Activated T-helper 1 cell treated with anti-CD3 and anti-CD28 coated beads, Interleukin-12 subunit alpha, Interleukin-12 subunit beta, Interleukin-2, Interleukin-4 antibody, amounts not matched to agents 30 ng/mL and 10 ng/mL and 1 ng/mL, durations not matched to agents 14 hours and 24 hours and 36 hours (primary cell): ENCODE data around the gene ABL2. TPM values are rescaled to one million over a fixed set of nuclear protein-coding genes. Genes with fewer than 3 reads are reported as not detected.
"Not testable (repeated sequence)": the region's sequence is repeated elsewhere in the genome, so short reads cannot be mapped to it uniquely, and the experiment has no call there.

ENCODE experiments used
- DNase-seq: peaks from one replicate; pipeline ENCODE4 v3.0.0; 2021; ENCODE audit warnings: low spot score
- H3K27ac Mint-ChIP-seq: one replicate; pipeline ENCODE4 v1.8.0; 2021; ENCODE audit warnings: mild to moderate bottlenecking, mixed read lengths
- H3K27me3 Mint-ChIP-seq: one replicate; pipeline ENCODE4 v1.8.0; 2022; ENCODE audit warnings: mild to moderate bottlenecking, moderate library complexity, mixed read lengths; ENCODE audit not compliant: insufficient read depth
- H3K36me3 Mint-ChIP-seq: one replicate; pipeline ENCODE4 v1.8.0; 2021; ENCODE audit warnings: low read depth, mixed read lengths
- H3K4me1 Mint-ChIP-seq: one replicate; pipeline ENCODE4 v1.8.0; 2021; ENCODE audit warnings: low read depth, mixed read lengths
- H3K4me3 Mint-ChIP-seq: one replicate; pipeline ENCODE4 v1.8.0; 2021; ENCODE audit warnings: mild to moderate bottlenecking, moderate library complexity, mixed read lengths
- H3K9me3 Mint-ChIP-seq: one replicate; pipeline ENCODE4 v1.8.0; 2021; ENCODE audit warnings: mixed read lengths
- intact Hi-C: fragments of 100-400 bp; cut with micrococcal nuclease; formaldehyde crosslinking; loops from one replicate; pipeline ENCODE4 v1.15.1; 2024
- total RNA-seq: library from RNA; stranded (reverse); gene quantifications from 2 replicates; pipeline ENCODE4 v1.2.3, GENCODE V29; 2022

Gene ABL2
- total RNA-seq, 1 donor from 2014 or later = 9.5 TPM

DNA sequence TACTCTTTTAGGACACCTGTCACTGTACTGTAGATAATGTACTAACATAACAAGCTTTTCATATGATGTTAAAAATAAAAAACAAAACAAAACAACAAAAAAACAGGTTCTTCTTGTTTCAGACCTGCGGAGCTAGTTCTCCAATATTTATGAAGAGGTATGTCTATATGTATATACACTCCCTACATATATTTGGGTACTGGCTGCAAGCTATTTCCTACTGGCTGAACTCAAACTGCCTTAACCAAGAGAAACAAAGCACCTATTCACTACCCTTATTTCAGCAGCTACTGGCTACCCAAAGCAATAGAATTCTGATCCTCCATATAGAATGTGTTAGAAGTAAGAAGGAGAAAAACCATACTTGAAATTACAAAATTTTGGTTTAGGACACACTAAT lies 73.5 kb downstream of the ABL2 start:
- no peak for DNase-seq
- Mint-ChIP-seq H3K4me3 (no peak overlapping the region), H3K36me3 (peaks cover 2% of the 10 kb centered on the region), H3K9me3 (no peaks in the 10 kb centered on the region), H3K4me1 (peaks cover 8% of the 10 kb centered on the region), H3K27ac (no peak overlapping the region), H3K27me3 (no peaks in the 10 kb centered on the region)
- intact Hi-C loops = no loop called here

DNA sequence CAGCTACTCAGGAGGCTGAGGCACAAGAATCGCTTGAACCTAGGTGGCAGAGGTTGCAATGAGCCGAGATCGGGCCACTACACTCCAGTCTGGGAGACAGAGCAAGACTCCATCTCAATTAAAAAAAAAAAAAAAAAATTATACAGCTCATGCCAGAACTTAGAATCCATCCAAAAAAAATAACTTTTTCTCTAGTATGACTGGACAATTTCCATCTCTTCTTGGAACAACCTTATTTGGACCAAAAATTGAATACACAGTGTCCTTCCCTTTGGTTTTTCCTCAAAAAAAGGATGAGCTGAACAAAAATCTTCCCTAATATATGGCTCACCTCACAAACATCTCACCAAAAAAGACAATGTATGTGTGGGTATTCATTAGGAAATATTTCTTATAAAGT lies 73.9 kb downstream of the ABL2 start:
- no peak overlapping the region for H3K27ac Mint-ChIP-seq
- intact Hi-C loops = no loop called here
- H3K36me3 Mint-ChIP-seq = peaks cover 2% of the 10 kb centered on the region
- no peak overlapping the region for H3K4me3 Mint-ChIP-seq
- no peaks in the 10 kb centered on the region for H3K9me3 Mint-ChIP-seq
- H3K27me3 Mint-ChIP-seq = no peaks in the 10 kb centered on the region
- DNase-seq = no peak
- H3K4me1 Mint-ChIP-seq = peaks cover 8% of the 10 kb centered on the region

DNA sequence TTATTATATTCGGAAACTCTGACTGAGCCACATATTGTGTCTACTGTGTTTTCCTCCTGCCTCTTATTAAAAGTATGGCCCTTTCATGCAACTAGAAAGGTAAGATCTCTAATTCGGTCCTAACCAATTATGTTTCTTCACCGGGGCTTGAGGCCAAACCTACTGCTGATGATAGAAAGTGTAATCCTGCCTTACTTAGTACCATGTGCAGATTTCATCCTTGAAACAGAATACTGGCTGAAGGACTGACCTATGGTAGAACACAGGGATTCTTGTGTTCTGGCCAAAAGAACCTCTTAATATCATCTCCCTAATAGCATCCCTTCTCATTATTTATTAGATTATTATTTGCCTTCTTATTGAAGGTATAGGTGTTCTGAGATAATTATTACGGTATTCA lies 75.0 kb downstream of the ABL2 start:
- Mint-ChIP-seq H3K27me3 (no peaks in the 10 kb centered on the region), H3K4me1 (peaks cover 8% of the 10 kb centered on the region), H3K4me3 (no peak overlapping the region), H3K36me3 (peaks cover 6% of the 10 kb centered on the region), H3K27ac (no peak overlapping the region), H3K9me3 (no peaks in the 10 kb centered on the region)
- intact Hi-C loops = no loop called here
- DNase-seq = no peak

DNA sequence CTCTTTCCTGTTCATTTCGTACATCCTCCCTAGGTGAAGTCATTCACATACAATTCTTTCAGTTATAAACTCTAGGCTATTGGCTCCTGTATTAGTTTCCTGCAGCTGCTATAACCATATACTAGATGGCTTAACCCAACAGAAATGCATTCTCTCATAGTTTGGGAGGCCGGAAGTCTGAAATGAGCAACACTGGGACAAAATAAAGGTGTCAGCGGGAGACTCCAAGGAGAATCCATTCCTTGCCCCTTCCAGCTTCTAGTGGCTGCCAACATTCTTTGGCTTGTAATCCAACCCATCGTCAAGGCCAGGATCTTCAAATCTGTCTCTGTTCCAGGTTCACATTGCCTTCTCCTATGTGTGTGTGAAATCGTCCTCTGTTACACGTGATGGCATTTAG lies 76.3 kb downstream of the ABL2 start:
- peaks cover 8% of the 10 kb centered on the region for H3K4me1 Mint-ChIP-seq
- no peak overlapping the region for H3K4me3 Mint-ChIP-seq
- no peak for DNase-seq
- H3K27ac Mint-ChIP-seq = no peak overlapping the region
- no peaks in the 10 kb centered on the region for H3K27me3 Mint-ChIP-seq
- no peaks in the 10 kb centered on the region for H3K9me3 Mint-ChIP-seq
- H3K36me3 Mint-ChIP-seq = peaks cover 6% of the 10 kb centered on the region
- intact Hi-C loops = no loop called here

DNA sequence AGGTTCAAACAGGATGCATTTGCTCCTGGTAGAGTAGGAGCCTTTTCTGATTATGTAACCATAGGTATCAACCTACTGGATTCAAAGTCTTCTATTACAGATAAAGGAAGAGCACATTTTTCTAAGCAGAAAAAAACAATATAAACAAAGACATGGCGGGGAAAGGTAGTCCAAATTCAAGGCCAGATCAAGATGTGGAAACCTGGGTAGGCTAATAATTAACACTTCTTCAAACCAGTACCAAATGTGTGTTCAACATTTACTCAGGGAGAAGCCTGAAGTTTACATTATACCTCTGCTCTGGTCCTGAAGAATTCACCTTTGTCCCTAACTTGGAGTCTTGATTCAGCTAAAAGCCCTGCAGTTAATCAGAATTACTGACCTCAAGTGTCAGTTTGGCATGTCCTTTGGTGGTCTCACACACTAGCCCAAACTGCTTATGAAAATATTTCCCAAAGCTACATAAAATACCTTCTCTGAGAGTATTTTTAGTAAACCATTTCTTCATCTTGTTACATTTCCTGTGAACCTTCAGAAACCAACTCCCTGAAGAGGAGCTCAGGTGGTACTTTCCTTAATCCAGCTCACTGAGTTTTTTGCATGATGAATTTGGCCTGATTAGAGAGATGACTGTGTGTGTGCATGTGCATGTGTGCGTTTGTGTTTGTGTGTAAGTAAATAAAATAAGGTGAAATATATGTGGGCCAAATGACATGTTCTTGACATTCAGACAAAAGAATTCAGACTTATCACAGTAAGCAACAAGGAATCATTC lies 77.4 kb downstream of the ABL2 start:
- no peak for DNase-seq
- H3K36me3 Mint-ChIP-seq = peaks cover 6% of the 10 kb centered on the region

DNA sequence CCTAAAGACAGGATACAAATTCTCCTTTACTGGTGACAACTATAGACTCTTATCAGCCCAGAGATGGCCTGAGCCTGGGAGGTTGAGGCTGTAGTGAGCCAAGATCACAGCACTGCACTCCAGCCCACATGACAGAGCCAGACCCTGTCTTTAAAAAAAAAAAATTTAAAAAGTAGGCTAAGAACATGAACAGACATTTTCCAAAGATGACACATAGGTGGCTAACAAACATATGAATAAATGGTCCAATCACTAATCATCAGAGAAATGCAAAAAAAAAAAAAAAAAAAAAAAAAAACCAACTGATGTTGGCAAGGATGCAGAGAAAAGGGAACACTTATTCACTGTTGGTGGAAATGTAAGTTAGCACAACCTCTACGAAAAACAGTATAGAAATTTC lies 82.6 kb downstream of the ABL2 start:
- Mint-ChIP-seq H3K36me3 (peaks cover 6% of the 10 kb centered on the region), H3K4me1 (peaks cover 13% of the 10 kb centered on the region), H3K4me3 (no peak overlapping the region), H3K27me3 (no peaks in the 10 kb centered on the region), H3K9me3 (no peaks in the 10 kb centered on the region), H3K27ac (no peak overlapping the region)
- no peak for DNase-seq
- intact Hi-C loops = no loop called here

More for the DNA sequence above, 77.4 kb downstream of the ABL2 start:
- Mint-ChIP-seq H3K27ac (no peak overlapping the region), H3K27me3 (no peaks in the 10 kb centered on the region), H3K4me3 (no peak overlapping the region), H3K9me3 (no peaks in the 10 kb centered on the region), H3K4me1 (peaks cover 8% of the 10 kb centered on the region)
- intact Hi-C loops = no loop called here

DNA sequence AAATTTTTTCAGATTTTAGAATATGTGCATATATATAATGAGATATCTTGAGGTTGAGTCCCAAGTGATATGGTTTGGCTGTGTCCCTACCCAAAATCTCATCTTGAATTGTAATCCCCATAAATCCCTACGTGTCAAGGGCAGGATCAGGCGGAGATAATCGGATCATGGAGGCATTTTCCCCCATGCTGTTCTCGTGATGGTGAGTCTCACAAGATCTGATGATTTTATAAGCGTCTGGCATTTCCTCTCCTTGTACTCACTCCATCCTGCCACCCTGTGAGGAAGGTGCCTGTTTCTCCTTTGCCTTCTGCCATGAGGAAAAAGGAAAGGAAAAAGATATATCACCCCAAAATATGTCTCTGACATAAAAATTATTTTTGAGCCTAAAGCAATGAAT lies 83.0 kb downstream of the ABL2 start:
- Mint-ChIP-seq H3K27me3 (no peaks in the 10 kb centered on the region), H3K4me3 (no peak overlapping the region)
- intact Hi-C loops = no loop called here

DNA sequence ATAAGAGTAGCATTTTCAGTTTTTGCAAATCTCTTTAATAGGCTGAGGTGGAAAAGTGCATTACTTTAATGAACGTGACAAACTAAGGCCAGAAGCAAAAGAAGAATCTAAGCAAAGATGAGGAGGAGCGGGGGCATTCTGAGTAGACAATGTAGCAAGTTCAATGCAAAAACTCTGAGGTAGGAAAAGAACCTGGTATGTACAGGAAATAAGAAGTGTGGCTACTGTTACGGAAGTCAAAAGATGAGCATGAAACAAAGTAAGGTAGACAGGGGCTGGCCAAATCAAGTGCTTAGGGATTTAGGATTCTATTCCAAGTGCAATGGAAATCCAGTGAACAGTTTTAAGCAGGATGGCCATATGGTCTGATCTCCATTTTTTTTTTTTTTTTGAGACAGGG lies 84.0 kb downstream of the ABL2 start:
- Mint-ChIP-seq H3K27me3 (no peaks in the 10 kb centered on the region), H3K4me3 (no peak overlapping the region), H3K36me3 (peaks cover 4% of the 10 kb centered on the region), H3K27ac (no peak overlapping the region), H3K9me3 (no peaks in the 10 kb centered on the region), H3K4me1 (peaks cover 24% of the 10 kb centered on the region)
- DNase-seq = no peak
- intact Hi-C loops = no loop called here

More for the DNA sequence above, 83.0 kb downstream of the ABL2 start:
- Mint-ChIP-seq H3K27ac (no peak overlapping the region), H3K9me3 (no peaks in the 10 kb centered on the region), H3K36me3 (peaks cover 6% of the 10 kb centered on the region), H3K4me1 (peaks cover 17% of the 10 kb centered on the region)
- DNase-seq = no peak

DNA sequence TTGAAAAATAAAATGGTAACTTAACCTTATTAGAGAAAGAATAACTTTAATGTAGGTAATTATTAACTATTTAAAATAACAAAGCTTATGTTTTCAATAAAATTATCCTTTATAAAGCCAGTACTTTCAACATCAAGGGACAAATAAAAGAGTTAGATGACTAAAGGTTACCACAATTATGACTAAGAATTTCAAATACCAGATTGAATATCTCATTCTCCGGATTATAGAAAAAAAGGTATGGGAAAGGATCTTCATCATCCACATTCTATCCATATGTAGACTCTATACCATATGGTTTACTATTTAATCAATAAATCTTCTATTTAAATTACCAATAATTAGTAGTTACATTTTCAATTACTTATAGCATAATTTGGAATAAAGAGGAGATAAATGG lies 84.9 kb downstream of the ABL2 start:
- no peaks in the 10 kb centered on the region for H3K36me3 Mint-ChIP-seq
- no peak for DNase-seq
- no peak overlapping the region for H3K27ac Mint-ChIP-seq
- peaks cover 31% of the 10 kb centered on the region for H3K4me1 Mint-ChIP-seq
- no peaks in the 10 kb centered on the region for H3K27me3 Mint-ChIP-seq
- no peak overlapping the region for H3K4me3 Mint-ChIP-seq
- intact Hi-C loops = no loop called here
- H3K9me3 Mint-ChIP-seq = no peaks in the 10 kb centered on the region

DNA sequence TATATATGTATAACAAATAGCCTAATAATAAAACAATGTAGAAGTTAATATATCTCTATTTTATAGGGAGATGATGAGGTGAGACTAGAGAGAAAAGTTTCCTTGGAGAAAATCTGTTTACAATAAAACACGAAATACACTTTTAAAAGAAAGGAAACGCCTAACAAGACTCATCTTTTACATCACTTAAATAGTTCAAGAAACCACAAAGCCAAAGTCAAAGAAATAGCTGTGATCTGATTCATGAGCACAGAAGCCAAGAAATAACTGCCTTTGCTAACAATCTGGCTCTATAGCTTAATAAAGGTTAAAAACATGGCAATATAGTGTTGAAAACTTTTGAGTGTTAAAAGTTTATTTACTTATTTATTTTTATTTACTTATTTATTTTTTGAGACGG lies 86.2 kb downstream of the ABL2 start:
- H3K27me3 Mint-ChIP-seq = no peaks in the 10 kb centered on the region
- intact Hi-C loops = loop anchor here (2.0 kb wide), 4 partner anchors 85 to 225 kb away; partner anchors contain the start of gene ABL2
- H3K27ac Mint-ChIP-seq = no peak overlapping the region
- H3K9me3 Mint-ChIP-seq = no peaks in the 10 kb centered on the region
- peaks cover 2% of the 10 kb centered on the region for H3K36me3 Mint-ChIP-seq
- H3K4me1 Mint-ChIP-seq = peaks cover 31% of the 10 kb centered on the region
- no peak for DNase-seq
- no peak overlapping the region for H3K4me3 Mint-ChIP-seq

DNA sequence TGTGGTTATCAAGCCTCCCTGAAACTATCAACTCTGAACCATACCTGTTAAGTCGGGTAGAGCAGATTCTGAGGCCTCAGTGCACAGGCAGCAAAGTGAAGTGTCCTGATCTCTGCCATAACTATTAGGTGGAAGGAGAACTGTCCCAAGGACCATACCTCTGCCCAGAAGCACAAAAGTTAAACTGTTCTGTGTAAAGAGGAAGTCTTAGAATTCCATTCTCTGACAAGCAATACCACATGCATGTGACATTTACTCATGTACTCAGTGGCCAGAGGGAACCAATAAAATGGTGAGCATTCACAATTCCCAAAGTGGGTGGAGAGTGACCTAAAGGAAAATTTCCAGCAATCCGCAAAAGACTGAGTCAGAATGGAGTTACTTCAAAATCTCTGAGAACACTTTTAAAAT lies 86.6 kb downstream of the ABL2 start:
- intact Hi-C loops = loop anchor here (2.0 kb wide), 4 partner anchors 86 to 226 kb away; partner anchors contain the start of gene ABL2
- Mint-ChIP-seq H3K27ac (no peak overlapping the region), H3K27me3 (no peaks in the 10 kb centered on the region), H3K4me3 (peak overlapping the region; percentile 63), H3K9me3 (no peaks in the 10 kb centered on the region), H3K4me1 (peaks cover 31% of the 10 kb centered on the region), H3K36me3 (peaks cover 2% of the 10 kb centered on the region)
- no peak for DNase-seq

DNA sequence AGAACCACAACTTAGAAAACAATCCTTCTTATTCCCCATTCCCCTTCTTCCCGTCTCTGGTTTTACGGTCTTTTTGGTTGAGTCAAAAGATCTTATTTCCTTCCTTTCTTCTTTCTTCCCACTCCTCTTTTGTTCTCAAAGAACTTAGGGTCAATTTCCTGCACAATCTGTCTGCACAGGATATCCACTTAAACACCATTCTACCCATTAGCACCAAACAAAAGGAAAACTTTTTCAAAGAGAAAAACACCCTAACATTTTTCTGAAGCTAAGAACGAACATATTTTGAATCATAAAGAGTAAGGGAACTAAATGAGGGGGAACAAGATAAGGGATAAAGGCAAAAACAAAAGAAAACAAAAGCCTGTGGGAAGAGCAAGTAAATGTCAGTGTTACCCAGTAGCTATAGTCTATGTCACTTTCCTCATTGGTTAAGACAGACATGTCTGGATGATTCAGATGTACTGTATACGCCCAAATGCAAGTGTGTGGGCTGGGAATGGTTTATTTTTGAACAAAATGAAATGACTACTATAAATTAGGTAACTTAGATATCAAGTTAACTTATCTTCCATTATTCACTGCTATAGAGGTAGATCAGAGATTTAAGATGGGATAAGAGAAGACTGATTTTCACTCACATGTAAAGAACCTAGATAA lies 87.8 kb downstream of the ABL2 start:
- peaks cover 31% of the 10 kb centered on the region for H3K4me1 Mint-ChIP-seq
- DNase-seq = no peak
- intact Hi-C loops = loop anchor here (1.0 to 2.0 kb wide), 6 partner anchors 12 to 227 kb away; partner anchors contain the start of gene ABL2
- peak overlapping the region; percentile 87 for H3K27ac Mint-ChIP-seq
- H3K4me3 Mint-ChIP-seq = peak overlapping the region; percentile 70
- H3K27me3 Mint-ChIP-seq = no peaks in the 10 kb centered on the region
- H3K36me3 Mint-ChIP-seq = peaks cover 2% of the 10 kb centered on the region
- H3K9me3 Mint-ChIP-seq = no peaks in the 10 kb centered on the region

DNA sequence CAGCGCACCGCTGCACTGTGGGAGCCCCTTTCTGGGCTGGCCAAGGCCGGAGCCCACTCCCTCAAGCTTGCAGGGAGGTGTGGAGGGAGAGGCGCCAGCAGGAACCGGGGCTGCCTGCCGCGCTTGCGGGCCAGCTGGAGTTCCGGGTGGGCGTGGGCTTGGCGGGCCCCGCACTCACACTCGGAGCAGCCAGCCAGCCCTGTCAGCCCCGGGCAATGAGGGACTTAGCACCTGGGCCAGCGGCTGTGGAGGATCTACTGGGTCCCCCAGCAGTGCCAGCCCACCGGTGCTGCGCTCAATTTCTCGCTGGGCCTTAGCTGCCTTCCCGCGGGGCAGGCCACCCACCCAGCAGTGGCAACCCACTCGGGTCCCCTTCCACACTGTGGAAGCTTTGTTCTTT lies 90.7 kb downstream of the ABL2 start:
- DNase-seq, H3K9me3 Mint-ChIP-seq, H3K36me3 Mint-ChIP-seq, H3K27me3 Mint-ChIP-seq, H3K27ac Mint-ChIP-seq, intact Hi-C loops, H3K4me3 Mint-ChIP-seq: not testable (repeated sequence)
- H3K4me1 Mint-ChIP-seq = peaks cover 31% of the 10 kb centered on the region
